ENCODE results near the gene NTNG1.
"Not testable (repeated sequence)": the region's sequence is repeated elsewhere in the genome, so short reads cannot be mapped to it uniquely, and the experiment has no call there.

The NTNG1 gene

DNA sequence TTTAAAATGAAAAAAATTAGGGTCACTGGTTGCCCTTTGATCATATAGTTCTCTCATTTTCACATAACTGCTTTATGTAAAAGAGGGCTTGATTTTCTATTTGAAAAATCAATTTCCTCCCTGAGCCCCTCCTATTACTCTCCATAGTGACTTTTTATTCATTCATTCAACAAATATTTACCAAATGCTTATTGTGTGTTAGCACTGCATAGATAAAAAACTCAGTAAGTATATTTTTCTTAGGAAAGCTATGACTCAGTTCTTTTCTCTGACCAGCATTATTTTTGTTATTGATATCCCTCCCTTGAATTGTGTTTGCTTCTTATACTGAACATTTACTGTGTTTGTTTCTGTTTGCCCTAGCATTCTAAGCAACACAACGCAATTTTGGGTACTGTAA is 59.8 kb downstream of the NTNG1 start:
- FAIRE-seq = no peak

DNA sequence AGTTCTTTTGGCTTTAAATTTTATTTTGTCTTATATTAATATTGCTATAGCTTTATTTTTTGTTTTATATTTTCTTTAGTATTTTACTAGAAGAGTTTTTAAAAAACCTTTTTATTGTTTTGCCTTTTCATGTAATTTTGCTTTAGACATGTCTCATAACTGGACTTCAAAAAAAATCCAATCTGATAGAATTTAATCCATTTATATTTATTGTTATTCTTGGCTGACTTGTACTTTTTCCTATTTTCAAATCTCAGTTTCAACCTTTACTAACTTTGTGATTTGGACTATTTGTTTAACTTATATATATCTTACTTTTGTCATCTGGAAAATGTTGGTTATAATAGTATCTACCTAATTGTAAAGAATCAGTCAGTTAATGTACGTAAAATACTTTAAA is 61.2 kb downstream of the NTNG1 start:
- peak; percentile 41 for FAIRE-seq

DNA sequence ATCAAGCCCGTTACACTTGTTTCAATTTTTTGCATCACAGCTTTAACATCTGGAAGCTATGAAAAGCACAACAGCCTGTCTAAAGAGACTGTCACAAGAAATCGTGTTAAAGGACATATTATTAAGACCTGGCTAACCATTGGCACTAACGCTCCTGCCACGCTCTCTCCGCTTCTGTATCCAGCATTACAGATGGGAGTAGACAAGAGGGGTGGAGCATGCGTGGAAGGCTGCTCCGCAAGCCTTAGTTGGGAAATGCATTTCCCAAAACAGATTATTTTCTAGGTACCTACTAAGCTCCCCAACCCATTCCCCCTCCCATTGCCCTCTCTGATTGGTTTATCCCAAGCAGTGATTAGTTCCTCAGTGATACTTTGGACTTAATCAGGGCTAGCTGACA is 72.4 kb downstream of the NTNG1 start:
- FAIRE-seq = no peak

DNA sequence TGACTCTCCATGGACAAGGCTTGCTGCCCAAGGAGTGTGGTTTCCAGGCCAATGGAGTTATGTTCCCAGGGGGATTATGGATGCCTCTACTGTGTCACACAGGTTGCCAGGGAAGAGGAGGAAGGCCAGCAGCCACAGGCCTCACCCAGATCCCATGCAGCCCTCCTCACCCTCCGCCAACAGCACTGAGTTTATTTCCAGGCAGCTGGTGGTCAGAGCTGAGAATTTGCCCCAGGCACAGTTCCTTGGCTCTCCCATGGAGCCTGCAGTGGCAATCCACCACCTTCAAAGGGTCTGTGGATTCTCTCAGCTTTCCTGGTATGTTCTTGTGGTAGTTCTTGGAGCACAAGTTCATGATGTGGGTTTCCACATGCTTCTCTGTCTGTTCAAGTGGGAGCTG is 79.2 kb downstream of the NTNG1 start:
- FAIRE-seq = no peak

DNA sequence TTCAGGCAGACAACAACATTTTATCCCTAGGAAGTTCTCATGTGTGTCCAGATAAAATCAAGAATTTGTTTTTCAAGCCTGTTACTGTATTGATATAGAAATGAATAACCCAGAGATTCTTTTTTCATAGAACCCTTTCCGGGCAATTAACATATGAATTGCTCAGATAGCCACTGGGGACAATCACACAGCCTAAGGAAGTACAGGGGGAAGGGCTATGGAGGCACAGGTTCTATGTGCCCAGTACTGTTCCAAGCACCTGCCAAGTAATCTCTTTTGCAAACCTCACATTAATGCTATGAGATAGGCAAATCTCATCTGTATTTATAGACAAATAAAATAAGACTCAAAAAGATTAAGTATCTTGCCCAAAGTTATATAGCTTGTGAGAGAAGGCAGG is 84.9 kb downstream of the NTNG1 start:
- no peak for FAIRE-seq

DNA sequence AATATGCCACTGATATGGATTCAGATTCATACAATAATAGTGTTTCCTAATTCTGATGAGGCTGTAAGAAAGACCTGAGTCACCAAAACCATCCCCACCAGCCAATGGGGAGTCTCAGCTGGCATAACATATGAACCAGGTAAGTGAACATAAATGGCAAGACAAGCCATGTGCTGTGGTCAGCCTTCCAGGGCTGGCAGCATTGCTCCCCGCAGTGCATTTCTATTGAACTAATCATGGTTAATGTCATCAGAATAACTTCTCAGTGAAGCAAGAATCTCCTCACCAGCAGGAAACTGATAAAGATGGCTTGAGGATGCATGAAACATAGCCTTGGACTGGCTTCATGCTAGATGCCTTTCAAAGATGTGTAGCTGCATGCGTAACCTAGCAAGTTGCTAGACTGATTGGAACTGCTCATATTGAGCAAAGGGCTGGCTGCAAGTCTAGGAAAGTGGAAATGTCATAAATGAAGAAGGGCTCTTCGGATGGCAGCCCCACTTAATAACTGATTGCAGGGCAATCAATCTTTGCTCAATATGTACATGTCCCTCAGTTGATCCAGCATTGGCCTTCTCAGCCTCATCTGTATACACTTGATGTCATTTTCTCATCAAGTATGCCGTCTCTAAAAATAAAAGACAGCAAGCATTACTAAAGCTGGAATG is 88.0 kb downstream of the NTNG1 start:
- no peak for FAIRE-seq

DNA sequence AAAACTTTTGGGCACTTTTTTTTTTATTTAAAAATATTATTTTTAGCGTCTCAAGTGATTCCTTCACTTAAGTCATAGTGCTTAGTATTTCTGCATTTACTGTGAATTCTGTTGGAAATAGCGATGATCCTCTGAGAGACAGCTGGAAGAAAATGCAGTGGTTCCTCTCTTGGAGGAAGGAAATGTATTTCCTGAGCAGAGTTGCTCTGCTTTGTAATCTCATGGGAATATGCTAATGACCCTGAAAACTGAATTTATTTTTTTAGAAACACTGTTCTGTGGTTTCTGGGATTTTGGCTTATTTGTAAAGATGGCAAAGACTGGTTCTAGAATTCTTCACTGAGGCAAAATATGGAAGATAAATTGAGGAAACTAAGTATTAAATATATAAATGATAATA is 88.9 kb downstream of the NTNG1 start:
- FAIRE-seq = no peak

DNA sequence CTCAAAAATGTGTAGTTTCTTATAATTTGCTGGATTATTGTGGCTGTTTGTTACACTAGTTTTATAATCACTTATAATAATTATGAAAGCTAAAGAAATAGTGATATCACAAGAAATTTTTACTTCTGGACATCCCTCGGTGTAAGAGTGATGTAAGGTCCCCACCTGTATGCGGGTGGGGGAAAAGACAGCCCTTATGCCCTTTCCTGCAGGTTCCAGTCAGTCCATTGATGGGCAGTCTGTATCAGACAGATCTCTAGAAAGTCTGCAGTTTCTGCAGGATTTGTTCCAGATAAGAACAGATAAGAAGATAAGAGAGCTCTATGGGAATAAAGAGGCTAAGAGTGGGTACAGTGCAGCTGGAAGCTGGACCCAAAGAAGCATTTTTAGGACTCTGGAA is 89.3 kb downstream of the NTNG1 start:
- no peak for FAIRE-seq

DNA sequence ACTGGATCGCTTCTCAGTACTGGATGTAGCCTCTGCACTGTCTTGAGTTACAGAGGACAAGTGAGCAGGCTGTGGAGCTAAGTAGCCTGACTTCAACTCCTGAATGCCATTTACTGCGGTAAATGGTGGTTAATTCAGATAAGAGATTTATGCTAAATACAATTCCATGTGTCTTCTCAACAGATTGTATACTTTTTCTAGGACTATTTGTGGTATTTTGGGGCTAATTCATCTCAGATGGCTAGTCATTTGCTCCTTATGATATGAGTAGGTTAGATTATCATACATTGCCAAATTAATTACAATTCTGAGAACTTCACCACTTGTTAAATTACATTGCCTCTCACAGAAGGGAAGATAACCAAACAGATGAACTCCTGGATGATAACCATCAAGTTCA is 90.5 kb downstream of the NTNG1 start:
- no peak for FAIRE-seq

DNA sequence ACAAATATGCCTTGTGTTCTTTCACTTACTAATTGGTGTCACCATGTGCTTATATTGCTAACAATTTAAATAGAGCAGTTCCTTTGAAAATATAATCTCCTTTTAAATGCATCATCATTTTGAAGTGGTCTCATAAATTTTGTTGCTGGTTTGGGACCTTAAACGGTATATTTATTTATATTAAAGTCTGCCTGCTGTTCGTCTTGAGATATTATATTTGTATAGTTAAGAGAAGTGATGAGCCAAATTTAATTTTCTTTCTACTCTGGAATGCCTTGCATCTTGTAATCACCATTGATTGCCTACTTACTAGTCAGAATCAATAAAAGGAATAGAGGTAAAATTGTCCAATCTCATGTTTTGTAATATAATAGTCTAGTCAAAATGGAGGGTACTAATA is 91.6 kb downstream of the NTNG1 start:
- no peak for FAIRE-seq

DNA sequence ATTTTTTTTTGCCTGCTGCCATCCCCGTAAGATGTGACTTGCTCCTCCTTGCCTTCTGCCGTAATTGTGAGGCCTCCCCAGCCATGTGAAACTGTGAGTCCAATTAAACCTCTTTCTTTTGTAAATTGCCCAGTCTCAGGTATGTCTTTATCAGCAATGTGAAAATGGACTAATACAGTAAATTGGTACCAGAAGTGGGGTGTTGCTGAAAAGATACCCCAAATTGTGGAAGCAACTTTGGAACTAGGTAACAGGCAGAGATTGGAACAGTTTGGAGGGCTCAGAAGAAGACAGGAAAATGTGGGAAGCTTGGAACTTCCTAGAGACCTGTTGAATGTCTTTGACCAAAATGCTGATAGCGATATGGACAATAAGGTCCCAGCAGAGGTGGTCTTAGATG is 95.9 kb downstream of the NTNG1 start:
- FAIRE-seq = not testable (repeated sequence)

DNA sequence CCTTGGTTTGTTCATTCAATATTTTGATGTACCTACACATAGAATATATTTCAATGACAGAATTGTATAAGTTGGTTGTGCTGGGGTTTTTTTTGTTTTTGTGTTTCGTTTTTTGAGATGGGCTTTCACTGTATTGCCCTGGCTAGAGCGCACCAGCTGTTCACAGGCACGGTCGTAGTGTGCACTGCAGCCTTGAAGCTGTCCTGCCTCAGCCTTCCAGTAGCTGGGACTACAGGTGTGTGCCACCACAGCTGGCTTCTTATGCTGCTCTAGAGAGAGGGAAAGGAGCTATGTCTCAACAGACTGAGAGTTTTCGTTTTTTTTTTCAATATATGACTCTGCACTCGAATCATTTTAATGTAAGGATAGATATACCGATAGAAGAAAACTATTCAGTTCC is 102.6 kb downstream of the NTNG1 start:
- no peak for FAIRE-seq

DNA sequence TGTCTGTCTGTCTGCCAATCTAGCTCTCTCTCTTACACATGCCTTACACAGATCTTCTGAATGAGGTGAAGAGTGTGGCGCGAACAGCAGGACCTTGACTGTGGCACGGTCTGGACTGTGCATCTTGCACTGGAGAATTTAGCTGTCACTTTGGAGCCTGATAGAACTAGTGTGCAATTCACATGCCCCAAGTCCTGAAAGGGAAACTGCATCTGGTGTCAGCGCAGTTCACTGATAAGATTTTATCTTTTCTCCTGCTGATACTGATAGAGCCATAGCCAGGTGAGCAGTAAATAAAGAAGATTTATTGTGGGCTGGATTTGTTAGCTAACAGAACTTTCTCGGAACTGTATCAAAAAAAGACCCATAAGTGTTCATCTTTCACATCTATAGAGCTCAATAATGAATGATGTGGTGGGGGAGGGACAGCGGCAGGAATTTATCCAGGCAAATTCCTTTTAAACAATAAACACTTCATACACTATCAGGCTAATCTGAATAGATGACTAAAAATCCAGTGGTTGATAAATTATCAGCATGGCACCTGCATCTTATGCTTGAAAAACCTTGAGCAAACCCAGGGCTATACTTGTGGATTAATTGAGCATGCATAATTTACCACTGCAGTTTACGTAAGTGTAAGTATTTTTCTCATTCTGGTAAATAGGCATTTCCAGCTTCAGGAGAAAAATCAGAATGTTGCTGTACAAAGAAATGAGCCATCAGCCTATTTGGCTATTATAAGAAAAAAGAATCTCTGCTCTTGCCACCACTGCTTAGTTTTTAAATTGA is 104.1 kb downstream of the NTNG1 start:
- FAIRE-seq = no peak

DNA sequence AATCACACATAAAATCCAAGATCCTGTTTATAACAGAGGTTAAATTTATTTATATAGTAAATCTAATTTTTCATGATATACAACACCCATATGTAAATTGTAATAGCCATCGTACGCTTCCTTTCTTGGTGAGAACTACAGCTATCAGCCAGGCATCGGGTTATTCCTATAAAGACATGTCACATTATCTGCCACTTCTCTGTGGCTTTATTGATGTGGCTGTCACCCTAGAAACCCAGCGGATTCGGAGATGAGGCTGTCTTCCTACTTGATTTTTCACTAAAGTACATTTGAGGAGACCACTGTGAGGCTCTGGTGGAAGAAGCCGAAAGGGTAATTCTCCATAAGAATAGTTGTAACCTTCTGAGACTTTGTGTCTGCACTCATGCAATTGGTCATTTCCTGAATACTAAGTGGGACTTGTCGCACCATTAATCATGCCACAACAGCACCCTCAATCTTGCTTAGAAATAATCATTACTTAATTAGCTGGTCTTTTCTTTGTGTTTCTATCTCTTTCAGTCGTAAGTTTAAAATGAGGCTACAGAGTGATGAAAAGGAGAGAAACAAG is 106.0 kb downstream of the NTNG1 start:
- no peak for FAIRE-seq

DNA sequence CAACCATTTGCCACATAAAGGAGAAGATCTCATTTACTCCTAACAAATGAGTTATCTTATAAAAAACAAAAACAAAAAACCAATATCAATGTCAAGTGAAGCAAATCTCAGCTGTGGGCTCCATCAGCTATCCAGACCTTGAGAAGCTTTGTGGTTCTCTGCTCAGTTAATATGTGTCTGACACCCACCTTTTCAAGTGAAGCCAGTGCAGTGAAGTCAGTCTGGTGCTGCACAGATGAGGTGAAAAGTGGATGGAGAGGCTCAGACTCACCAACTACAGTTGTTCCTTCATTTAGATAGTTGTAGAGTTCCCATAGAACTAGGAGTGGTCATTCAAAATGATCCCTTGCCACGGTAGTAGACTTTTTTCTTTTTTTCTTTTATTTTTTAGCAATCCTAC is 106.8 kb downstream of the NTNG1 start:
- FAIRE-seq = no peak

DNA sequence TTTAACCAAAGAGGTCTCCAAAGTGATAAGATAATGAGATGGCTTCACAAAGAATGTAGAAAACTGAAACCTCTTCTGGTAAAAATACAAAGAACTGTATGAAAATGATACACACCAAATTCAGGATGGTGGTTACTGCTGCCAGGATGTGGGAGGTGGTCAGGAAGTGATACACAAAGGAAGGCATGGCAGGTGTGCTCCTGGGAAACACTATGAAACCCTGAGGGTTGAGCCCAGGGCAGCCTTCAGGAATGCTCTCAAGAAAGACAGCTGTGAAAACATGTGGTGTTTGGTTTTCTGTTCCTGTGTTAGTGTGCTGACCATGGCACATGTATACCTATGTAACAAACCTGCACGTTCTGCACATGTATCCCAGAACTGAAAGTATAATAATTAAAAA is 109.3 kb downstream of the NTNG1 start:
- no peak for FAIRE-seq

DNA sequence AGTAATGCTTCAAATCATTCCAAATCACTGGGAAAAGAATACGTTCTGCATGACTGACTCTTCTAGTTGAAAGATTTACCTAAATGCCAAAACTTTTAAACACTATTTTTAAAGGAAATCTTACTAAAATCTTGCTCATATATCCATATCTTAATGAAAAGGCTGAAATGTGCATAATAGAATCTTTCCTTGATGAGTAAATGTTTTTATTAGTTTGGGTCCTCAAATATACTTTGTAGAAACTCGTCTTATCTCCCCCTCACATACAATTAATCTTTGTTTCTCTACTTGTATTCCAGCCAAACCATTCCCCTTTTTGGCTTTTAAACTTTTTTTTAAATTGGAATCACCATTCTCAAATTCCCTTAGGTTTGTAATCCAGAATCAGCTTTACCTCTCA is 110.2 kb downstream of the NTNG1 start:
- FAIRE-seq = no peak

DNA sequence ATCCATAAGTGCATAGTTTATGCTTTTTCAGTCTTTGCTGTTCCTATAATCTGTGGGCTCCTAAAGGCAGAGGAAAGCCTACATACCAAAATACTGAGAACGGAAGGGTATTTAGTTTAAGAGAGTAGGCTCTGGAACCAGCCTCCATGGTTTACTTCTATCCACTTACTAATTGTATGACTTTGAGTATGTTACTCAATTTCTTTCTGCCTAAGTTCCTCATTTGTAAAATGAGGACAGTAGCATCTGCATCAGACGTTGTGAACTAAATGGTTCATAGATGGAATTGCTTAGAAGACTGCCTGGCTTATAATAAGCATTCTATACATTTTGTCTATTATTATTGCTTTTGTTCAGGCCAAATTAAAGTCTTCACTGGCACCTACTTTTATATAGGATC is 111.0 kb downstream of the NTNG1 start:
- no peak for FAIRE-seq

DNA sequence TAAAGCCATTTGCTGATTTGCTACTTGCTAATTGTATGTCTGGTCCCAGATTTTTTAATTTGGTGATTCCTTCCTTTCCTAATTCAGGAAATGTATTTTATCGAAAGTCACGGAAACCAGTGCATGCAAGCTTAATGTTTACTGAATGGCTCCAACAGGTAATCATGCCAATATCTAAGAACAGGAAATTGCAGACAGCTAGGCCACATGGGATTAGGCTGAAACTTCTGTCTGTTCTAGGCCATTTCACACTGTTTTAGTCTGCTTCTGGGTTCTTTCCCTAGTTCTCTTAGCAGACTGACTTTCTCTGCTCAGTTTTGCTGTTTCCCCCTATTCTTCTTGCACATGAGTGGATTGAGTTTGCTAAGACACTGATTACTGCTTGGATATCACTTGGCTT is 111.4 kb downstream of the NTNG1 start:
- no peak for FAIRE-seq

DNA sequence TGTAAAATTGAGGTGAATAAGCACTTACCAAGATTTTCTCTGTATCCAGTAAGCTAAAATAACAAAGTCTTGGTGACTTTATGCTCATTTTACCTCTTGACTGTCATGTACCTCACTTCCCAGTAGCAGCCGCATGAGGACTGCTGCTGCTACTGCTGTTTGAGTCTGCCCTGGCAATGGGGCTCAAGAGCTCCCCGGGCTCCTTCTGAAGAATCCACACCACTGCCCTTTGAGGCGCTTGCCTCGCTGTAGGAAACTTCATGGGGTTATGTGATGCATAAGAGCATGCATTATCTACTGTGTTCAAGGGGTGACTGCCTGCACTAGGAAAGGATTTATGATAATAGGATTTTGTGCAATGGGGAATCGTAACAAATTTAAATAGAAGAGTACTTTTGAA is 113.5 kb downstream of the NTNG1 start:
- FAIRE-seq = no peak

DNA sequence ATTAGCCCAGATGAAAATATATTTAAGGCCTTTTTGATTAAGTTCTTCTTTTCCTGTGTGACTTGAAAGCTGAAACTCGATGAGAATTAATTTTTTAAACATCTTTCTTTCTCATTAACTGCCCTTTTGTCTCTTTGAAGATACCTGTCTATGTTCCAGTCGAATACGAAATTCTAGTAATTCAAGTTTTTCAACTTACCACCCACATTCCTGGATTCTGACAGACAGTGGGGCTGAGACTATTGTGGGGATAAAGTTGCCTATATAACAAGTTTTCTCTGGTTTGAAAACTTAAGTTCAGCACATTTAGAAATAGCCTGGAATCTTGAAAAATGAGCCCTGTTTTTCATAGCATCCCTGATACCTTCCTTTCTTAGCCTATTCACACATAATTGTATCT is 114.6 kb downstream of the NTNG1 start:
- FAIRE-seq = no peak

DNA sequence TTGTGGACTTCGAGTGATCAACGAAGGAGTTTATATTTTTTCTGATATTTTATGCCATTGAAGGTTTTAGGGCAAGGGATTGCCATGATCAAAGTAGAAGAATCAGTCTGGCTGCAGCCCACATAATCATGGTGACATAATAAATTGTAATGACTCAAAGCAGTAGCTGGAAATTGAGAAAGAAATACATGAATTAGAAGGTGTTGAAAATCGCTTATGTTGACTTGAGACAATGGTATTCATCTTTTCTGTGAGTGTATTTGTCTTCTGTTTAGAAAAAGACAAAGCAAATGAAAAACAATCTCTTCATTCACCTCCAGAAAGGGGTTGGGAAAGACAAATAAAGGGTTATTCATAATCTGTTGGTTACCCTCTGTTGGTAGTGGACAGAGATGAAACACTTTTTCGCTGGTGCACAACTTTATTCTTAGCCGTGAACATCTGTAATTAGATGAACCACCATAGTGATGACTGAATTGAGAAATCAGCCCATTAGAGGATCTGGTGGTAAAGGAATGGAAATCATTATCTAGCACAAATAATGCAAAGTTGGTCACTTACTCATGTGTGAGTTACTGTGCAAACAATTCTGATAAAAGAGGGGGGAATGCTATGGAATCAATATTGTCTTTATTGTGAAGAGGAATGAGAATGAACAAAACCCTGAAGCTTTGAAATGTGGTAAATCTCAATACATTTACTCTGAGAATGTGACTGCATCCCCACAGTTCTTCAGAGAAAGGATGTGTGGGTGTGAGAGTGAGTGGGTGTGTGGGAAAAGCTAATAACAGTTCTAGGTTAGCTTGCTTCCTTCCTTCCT is 121.8 kb downstream of the NTNG1 start:
- FAIRE-seq = no peak

DNA sequence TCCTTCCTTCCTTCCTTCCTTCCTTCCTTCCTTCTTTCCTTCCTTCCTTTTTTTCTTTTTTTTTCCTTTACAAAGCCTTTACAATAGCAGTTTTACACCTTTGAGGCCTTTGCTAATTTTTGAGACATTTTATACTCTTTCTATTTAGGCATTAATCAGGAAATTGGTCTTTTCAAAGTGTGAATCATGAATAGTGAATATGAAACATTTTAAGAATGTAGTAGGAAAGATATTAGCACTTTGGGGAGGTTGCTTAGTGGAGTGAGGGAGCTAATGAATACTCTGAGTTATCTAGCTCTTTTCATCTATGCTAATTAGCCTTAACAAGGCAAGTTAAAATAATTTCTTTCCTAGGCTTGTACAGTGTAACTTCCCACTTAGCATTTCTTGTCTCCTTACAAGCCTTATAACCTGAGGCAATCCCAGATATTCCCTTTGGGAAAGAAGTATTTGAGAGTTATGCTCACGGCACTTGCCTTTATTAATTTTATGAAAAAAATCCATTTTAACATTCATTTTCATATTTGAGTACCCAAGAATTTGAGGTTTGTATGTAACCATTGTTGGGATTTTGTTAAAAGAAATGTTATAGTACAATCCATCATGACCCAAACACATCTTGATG is 122.6 kb downstream of the NTNG1 start:
- FAIRE-seq = no peak

Measured in G401.6 (cell line).